RWPE2 (cell line): ENCODE data around the gene SPATA2L.

Experiments used
- ATAC-seq: fragments of 200-7000 bp; cut with Tn5 transposase; 3 replicates; pipeline ENCODE4 v1.9.1; 2021; ENCODE audit warnings: low read depth
- DNase-seq: peaks from one replicate; pipeline ENCODE4 v3.0.0-alpha.2; 2020; ENCODE audit warnings: low spot score
- H3K27ac ChIP-seq: fragments of 450-650 bp; 2 replicates; pipeline ENCODE4 v1.5.1; 2017; ENCODE audit warnings: mild to moderate bottlenecking; ENCODE audit not compliant: poor library complexity, severe bottlenecking
- H3K27me3 ChIP-seq: fragments of 250-450 bp; sonication (Bioruptor Pico); 2 replicates; pipeline ENCODE4 v1.5.1; 2021; ENCODE audit warnings: mild to moderate bottlenecking, moderate library complexity; ENCODE audit not compliant: insufficient read depth, poor library complexity, severe bottlenecking
- H3K36me3 ChIP-seq: fragments of 250-450 bp; sonication (Bioruptor Pico); 2 replicates; pipeline ENCODE4 v1.5.1; 2020; ENCODE audit warnings: low read depth, mild to moderate bottlenecking, moderate library complexity
- H3K4me1 ChIP-seq: fragments of 250-450 bp; sonication (Bioruptor Pico); 2 replicates; pipeline ENCODE4 v1.5.1; 2021; ENCODE audit warnings: mild to moderate bottlenecking, moderate library complexity; ENCODE audit not compliant: insufficient read depth, poor library complexity, severe bottlenecking
- H3K4me3 ChIP-seq: fragments of 250-450 bp; sonication (Bioruptor Pico); 2 replicates; pipeline ENCODE4 v1.5.1; 2021; ENCODE audit warnings: mild to moderate bottlenecking, moderate library complexity; ENCODE audit not compliant: severe bottlenecking
- H3K9me3 ChIP-seq: fragments of 250-450 bp; sonication (Bioruptor Pico); 2 replicates; pipeline ENCODE4 v1.5.1; 2021; ENCODE audit warnings: mild to moderate bottlenecking, moderate library complexity; ENCODE audit not compliant: severe bottlenecking
- TF ChIP-seq, protein P1 (sequence below): fragments of 450-650 bp; IDR thresholded peaks from one replicate; pipeline ENCODE4 v1.5.1; 2017; ENCODE audit warnings: mild to moderate bottlenecking, moderate library complexity; ENCODE audit not compliant: poor library complexity, severe bottlenecking

SPATA2L gene

DNA sequence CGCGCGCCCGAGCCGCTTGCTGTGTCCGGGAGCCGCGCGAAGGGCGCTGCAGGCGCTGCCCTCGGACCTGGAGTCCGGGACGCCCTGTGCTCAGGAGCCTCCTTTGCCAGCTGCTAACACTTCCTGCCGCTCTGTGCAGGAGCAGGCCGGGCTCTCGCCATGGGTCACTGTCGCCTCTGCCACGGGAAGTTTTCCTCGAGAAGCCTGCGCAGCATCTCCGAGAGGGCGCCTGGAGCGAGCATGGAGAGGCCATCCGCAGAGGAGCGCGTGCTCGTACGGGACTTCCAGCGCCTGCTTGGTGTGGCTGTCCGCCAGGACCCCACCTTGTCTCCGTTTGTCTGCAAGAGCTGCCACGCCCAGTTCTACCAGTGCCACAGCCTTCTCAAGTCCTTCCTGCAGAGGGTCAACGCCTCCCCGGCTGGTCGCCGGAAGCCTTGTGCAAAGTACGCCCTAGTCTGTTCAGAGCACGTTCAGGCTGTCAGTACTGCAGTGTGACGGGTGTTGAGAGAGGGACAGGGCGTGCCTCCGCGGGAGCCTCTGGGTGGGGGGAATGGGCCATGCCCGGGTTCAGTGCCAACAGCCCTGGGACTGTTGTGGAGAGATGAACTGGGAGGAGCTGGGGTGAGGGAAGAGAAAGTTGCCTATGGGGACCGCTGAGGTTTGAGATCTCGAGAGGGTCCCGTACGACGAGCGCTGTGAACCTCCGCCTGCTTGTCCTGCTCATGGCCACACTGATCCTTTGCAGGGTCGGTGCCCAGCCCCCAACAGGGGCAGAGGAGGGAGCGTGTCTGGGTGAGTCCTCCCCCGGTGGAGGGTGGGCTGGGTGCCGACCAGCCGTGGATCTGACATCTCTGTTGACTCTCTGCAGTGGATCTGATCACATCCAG, 21.1 kb upstream of the SPATA2L start:
- peaks cover 47% of the 10 kb centered on the region for H3K36me3 ChIP-seq
- peak; percentile 91 for DNase-seq
- H3K9me3 ChIP-seq = no peaks in the 10 kb centered on the region
- no peaks in the 10 kb centered on the region for H3K27me3 ChIP-seq
- TF ChIP-seq, protein P1, sequence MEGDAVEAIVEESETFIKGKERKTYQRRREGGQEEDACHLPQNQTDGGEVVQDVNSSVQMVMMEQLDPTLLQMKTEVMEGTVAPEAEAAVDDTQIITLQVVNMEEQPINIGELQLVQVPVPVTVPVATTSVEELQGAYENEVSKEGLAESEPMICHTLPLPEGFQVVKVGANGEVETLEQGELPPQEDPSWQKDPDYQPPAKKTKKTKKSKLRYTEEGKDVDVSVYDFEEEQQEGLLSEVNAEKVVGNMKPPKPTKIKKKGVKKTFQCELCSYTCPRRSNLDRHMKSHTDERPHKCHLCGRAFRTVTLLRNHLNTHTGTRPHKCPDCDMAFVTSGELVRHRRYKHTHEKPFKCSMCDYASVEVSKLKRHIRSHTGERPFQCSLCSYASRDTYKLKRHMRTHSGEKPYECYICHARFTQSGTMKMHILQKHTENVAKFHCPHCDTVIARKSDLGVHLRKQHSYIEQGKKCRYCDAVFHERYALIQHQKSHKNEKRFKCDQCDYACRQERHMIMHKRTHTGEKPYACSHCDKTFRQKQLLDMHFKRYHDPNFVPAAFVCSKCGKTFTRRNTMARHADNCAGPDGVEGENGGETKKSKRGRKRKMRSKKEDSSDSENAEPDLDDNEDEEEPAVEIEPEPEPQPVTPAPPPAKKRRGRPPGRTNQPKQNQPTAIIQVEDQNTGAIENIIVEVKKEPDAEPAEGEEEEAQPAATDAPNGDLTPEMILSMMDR = no peak
- peaks cover 18% of the 10 kb centered on the region for H3K4me1 ChIP-seq
- H3K27ac ChIP-seq = peak overlapping the region; percentile 91
- peak; percentile 25 for ATAC-seq
- peak overlapping the region; percentile 79 for H3K4me3 ChIP-seq

DNA sequence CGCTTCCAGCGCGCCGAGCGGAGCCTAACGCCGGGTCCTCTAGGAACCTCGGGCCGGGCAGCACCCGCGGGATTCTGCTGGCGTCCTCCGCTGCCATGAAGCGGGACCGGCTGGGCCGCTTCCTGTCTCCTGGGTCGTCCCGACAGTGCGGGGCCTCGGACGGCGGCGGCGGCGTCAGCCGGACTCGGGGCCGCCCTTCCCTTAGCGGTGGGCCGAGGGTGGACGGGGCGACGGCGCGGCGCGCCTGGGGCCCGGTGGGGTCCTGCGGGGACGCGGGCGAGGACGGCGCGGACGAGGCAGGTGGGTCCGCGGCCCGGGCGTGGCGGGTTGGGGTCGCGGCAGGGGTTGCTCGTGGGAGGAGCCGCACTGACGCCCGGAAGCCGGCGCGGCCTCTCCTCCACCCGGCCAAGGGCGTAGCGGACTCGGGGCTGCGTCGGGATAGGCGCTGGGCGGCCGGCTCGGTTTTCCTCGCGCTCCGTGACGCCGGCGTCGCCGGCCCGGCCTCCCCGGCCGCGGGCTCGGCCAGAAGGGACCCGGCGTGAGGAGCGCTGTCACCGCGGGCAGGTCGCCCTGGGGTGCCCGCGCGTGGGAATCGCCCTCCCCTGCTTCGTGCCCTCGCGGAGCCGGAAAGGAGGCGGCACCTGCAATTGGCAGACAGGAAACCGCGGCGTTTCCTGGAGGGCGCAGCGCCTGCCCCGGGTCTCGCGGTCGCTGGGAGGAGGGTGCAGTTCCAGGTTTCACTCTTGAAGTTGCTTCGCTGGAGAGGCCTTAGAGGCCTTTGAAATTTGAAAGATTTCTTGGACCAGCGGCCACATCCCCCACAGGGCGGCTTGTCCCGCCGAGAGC, 20.3 kb upstream of the SPATA2L start:
- Histone ChIP-seq H3K27me3 (no peaks in the 10 kb centered on the region), H3K9me3 (no peaks in the 10 kb centered on the region), H3K27ac (peak overlapping the region; percentile 91), H3K4me1 (peaks cover 18% of the 10 kb centered on the region), H3K4me3 (peak overlapping the region; percentile 79), H3K36me3 (peaks cover 39% of the 10 kb centered on the region)
- peak; percentile 20 for ATAC-seq
- TF ChIP-seq, protein P1 = no peak
- peak; percentile 80 for DNase-seq

DNA sequence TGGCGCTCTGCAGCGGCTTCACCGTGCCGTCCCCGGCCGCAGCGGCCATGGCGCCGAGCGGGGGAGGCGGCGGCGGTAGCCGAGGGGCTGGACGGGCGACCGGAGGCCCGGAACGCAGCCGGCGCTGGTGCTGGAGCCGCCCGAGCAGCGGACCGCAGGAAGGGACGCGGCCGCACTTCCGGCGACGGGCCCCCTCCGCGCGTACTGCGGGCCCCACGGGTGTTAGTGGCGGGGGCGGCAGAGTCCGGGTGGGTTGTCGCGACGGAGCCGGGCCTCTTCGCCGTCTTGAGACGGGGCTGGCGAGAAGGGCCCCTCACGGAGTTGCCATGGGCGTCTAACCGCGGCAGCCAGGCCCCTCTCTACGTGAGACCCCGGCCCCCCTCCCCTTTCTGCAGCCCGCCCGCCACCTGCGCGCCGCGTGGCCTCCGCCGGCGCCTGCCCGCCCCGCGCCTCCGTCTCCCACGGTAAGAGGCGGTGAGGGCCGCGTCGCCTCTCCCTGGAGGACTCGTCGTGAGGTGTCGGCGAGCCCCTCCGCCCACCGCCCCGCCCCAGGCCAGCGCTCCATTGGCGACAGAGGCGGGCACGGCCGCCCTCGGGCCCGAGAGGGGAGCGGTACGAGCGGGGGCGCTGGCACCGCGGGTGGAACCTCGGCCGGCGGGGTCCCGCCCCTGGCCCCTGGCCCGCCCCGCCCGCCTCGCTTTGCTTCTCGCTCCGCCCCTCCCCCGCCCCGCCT, 19.5 kb upstream of the SPATA2L start, which contains the start of the genes VPS9D1 and ZNF276:
Gene VPS9D1 (minus strand): TSS at position 86 of the 733 bp plus-strand sequence. CDS start 37 bp downstream, at position 49.
Gene ZNF276 (plus strand): TSS at position 725 of the 733 bp plus-strand sequence. CDS start 104 bp downstream, outside the sequence.
- peak; percentile 52 for ATAC-seq
- DNase-seq = peak; percentile 90
- Histone ChIP-seq H3K27me3 (no peaks in the 10 kb centered on the region), H3K4me1 (peaks cover 18% of the 10 kb centered on the region), H3K9me3 (no peaks in the 10 kb centered on the region), H3K27ac (peak within 1 kb of the TSS; percentile 91), H3K4me3 (peak within 1 kb of the TSS; percentile 79), H3K36me3 (peaks cover 31% of the 10 kb centered on the region)
- TF ChIP-seq, protein P1 = no peak

DNA sequence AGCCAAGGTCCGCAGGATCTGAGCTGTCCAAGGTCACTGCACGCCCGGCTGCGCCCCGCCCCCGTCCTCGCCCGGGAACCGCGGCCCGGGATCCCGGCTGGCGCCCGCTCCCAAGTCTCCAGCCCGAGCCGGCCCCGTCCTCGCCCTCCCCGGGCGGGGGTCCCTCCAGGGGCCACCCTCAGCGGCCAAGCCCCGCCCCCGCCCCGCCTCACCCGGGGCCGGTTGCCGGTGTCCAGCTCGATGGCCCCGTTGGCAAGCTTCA, 19.0 kb upstream of the SPATA2L start:
- no peaks in the 10 kb centered on the region for H3K27me3 ChIP-seq
- peak overlapping the region; percentile 79 for H3K4me3 ChIP-seq
- DNase-seq (peak; percentile 65), ATAC-seq (peak; percentile 3)
- H3K4me1 ChIP-seq = peaks cover 18% of the 10 kb centered on the region
- H3K9me3 ChIP-seq = no peaks in the 10 kb centered on the region
- H3K27ac ChIP-seq = peak overlapping the region; percentile 91
- peaks cover 30% of the 10 kb centered on the region for H3K36me3 ChIP-seq
- TF ChIP-seq, protein P1 = no peak
